IMR-90 (cell line): ENCODE measurements around the gene MYO10. TPM values are rescaled to one million over a fixed set of nuclear protein-coding genes. Genes with fewer than 3 reads are reported as not detected.

Experiments used
- ATAC-seq: fragments of 200-7000 bp; cut with Tn5 transposase; 2 replicates; pipeline ENCODE4 v1.9.1; 2020; ENCODE audit warnings: low read depth, mild to moderate bottlenecking, moderate library complexity
- BruUV-seq: library from RNA; stranded (reverse); fragments of 400-500 nt; replicated peaks from 2 replicates; lab custom pipeline; 2021; lab: Mats Ljungman, UMichigan
- CTCF ChIA-PET: fragments of 300-600 bp; formaldehyde crosslinking; extraction: SDS; loops from one replicate; lab custom pipeline; 2021; ENCODE audit warnings: antibody characterized with exemption; lab: Yijun Ruan, JAX
- POLR2A ChIA-PET: fragments of 300-600 bp; sonication (Branson Sonifier 250); formaldehyde crosslinking; loops from one replicate; lab custom pipeline; 2022; ENCODE audit warnings: antibody characterized with exemption; ENCODE audit not compliant: unreplicated experiment; lab: Charles Lee
- DNase-seq: peaks from one replicate; pipeline ENCODE4 v3.0.0; 2013
- H2AFZ ChIP-seq: replicated peaks from 2 replicates; pipeline ENCODE3; 2013; ENCODE audit warnings: low read length, mild to moderate bottlenecking; ENCODE audit not compliant: poor library complexity
- H2AK5ac ChIP-seq: 2 replicates; pipeline ENCODE4 v1.6.1; 2013; ENCODE audit warnings: low read depth, low read length, inconsistent platforms
- H2AK9ac ChIP-seq: replicated peaks from 2 replicates; pipeline ENCODE3; 2013; ENCODE audit warnings: mild to moderate bottlenecking, low read depth, low read length, moderate library complexity; ENCODE audit not compliant: poor library complexity
- H2BK120ac ChIP-seq: 2 replicates; pipeline ENCODE4 v1.6.1; 2013; ENCODE audit warnings: low read depth, low read length, inconsistent platforms
- H2BK15ac ChIP-seq: 3 replicates; pipeline ENCODE4 v1.6.1; 2013; ENCODE audit warnings: low read depth, low read length, inconsistent platforms
- H2BK20ac ChIP-seq: 2 replicates; pipeline ENCODE4 v1.6.1; 2013; ENCODE audit warnings: low read depth, mild to moderate bottlenecking, inconsistent platforms, low read length, moderate library complexity
- H2BK5ac ChIP-seq: 2 replicates; pipeline ENCODE4 v1.6.1; 2013; ENCODE audit warnings: mild to moderate bottlenecking, low read depth, low read length, inconsistent platforms; ENCODE audit not compliant: poor library complexity, severe bottlenecking
- H3K14ac ChIP-seq: replicated peaks from 2 replicates; pipeline ENCODE4 v1.6.1; 2013; ENCODE audit warnings: low read depth, low read length, inconsistent platforms
- H3K18ac ChIP-seq: 2 replicates; pipeline ENCODE4 v1.6.1; 2013; ENCODE audit warnings: low read depth, low read length, control low read depth
- H3K23ac ChIP-seq: 2 replicates; pipeline ENCODE4 v1.6.1; 2013; ENCODE audit warnings: low read depth, low read length, inconsistent platforms
- H3K27ac ChIP-seq: 2 replicates; pipeline ENCODE4 v1.5.1; 2013; ENCODE audit warnings: mild to moderate bottlenecking, control low read depth, low read length; ENCODE audit not compliant: insufficient read depth
- H3K27me3 ChIP-seq: 2 replicates; pipeline ENCODE4 v1.6.1; 2013; ENCODE audit warnings: low read length; ENCODE audit not compliant: control insufficient read depth, insufficient read depth
- H3K36me3 ChIP-seq: 2 replicates; pipeline ENCODE4 v1.6.1; 2013; ENCODE audit warnings: low read length, mixed read lengths; ENCODE audit not compliant: control insufficient read depth, insufficient read depth
- H3K4ac ChIP-seq: 2 replicates; pipeline ENCODE4 v1.6.1; 2013; ENCODE audit warnings: low read depth, low read length, inconsistent platforms
- H3K4me1 ChIP-seq: 2 replicates; pipeline ENCODE4 v1.6.1; 2013; ENCODE audit warnings: low read length, mixed read lengths; ENCODE audit not compliant: control insufficient read depth, insufficient read depth
- H3K4me2 ChIP-seq: 2 replicates; pipeline ENCODE4 v1.6.1; 2013; ENCODE audit warnings: low read depth, mild to moderate bottlenecking, control low read depth, low read length, moderate library complexity
- H3K4me3 ChIP-seq: 2 replicates; pipeline ENCODE4 v1.5.1; 2013; ENCODE audit warnings: low read depth, mild to moderate bottlenecking, control low read depth, low read length, moderate library complexity; ENCODE audit not compliant: insufficient read depth
- H3K56ac ChIP-seq: 2 replicates; pipeline ENCODE4 v1.6.1; 2013; ENCODE audit warnings: low read length, inconsistent platforms; ENCODE audit not compliant: insufficient read depth; ENCODE audit errors: extremely low read depth
- H3K79me1 ChIP-seq, 2 experiments: 2 replicates each; pipeline ENCODE4 v1.6.1; 2013; ENCODE audit warnings: low read length in 2 of 2, inconsistent platforms in 1 of 2, low read depth in 1 of 2
- H3K9ac ChIP-seq: 2 replicates; pipeline ENCODE4 v1.6.1; 2013; ENCODE audit warnings: low read depth, low read length, control low read depth
- H3K9me1 ChIP-seq: 2 replicates; pipeline ENCODE4 v1.6.1; 2013; ENCODE audit warnings: low read length, inconsistent platforms; ENCODE audit not compliant: insufficient read depth
- H3K9me3 ChIP-seq: 2 replicates; pipeline ENCODE4 v1.6.1; 2013; ENCODE audit warnings: low read length; ENCODE audit not compliant: control insufficient read depth, insufficient read depth
- H4K20me1 ChIP-seq: 2 replicates; pipeline ENCODE4 v1.6.1; 2013; ENCODE audit warnings: low read length, inconsistent platforms; ENCODE audit not compliant: insufficient read depth
- H4K5ac ChIP-seq: 2 replicates; pipeline ENCODE4 v1.6.1; 2013; ENCODE audit warnings: mild to moderate bottlenecking, low read depth, low read length, control low read depth
- H4K8ac ChIP-seq, 2 experiments: 2 replicates each; pipeline ENCODE4 v1.6.1; 2013; ENCODE audit warnings: low read depth in 2 of 2, low read length in 2 of 2, control low read depth in 1 of 2, inconsistent platforms in 1 of 2
- H4K91ac ChIP-seq: 2 replicates; pipeline ENCODE4 v1.6.1; 2013; ENCODE audit warnings: low read depth, low read length, inconsistent platforms; ENCODE audit not compliant: insufficient read depth
- BHLHE40 ChIP-seq: fragments of 150-350 bp; IDR thresholded peaks from 2 replicates; pipeline ENCODE4 v1.6.1; 2016; ENCODE audit warnings: mild to moderate bottlenecking, low read depth, low read length
- CEBPB ChIP-seq: IDR thresholded peaks from 2 replicates; pipeline ENCODE4 v1.6.1; 2012; ENCODE audit warnings: low read depth, low read length, improper control_type of control experiment
- ELK1 ChIP-seq: fragments of 150-350 bp; IDR thresholded peaks from 2 replicates; pipeline ENCODE4 v1.6.1; 2016; ENCODE audit warnings: low read depth, mild to moderate bottlenecking, low read length, moderate library complexity, borderline replicate concordance
- MAFK ChIP-seq: IDR thresholded peaks from 2 replicates; pipeline ENCODE4 v1.6.1; 2012; ENCODE audit warnings: low read depth, low read length, improper control_type of control experiment
- MAZ ChIP-seq: IDR thresholded peaks from 2 replicates; pipeline ENCODE4 v1.6.1; 2012; ENCODE audit warnings: low read depth, mild to moderate bottlenecking, low read length, improper control_type of control experiment, moderate library complexity, borderline replicate concordance
- MXI1 ChIP-seq: IDR thresholded peaks from 2 replicates; pipeline ENCODE4 v1.6.1; 2012; ENCODE audit warnings: low read depth, mild to moderate bottlenecking, low read length, moderate library complexity, borderline replicate concordance
- NFE2L2 ChIP-seq: fragments of 150-350 bp; IDR thresholded peaks from 2 replicates; pipeline ENCODE4 v1.6.1; 2016; ENCODE audit warnings: low read depth, mild to moderate bottlenecking, low read length
- POLR2A ChIP-seq: IDR thresholded peaks from 2 replicates; pipeline ENCODE4 v1.6.1; 2012; ENCODE audit warnings: mild to moderate bottlenecking, low read depth, low read length
- RAD21 ChIP-seq: IDR thresholded peaks from 2 replicates; pipeline ENCODE4 v1.6.1; 2012; ENCODE audit warnings: low read length, improper control_type of control experiment
- RCOR1 ChIP-seq: IDR thresholded peaks from 2 replicates; pipeline ENCODE4 v1.6.1; 2012; ENCODE audit warnings: mild to moderate bottlenecking, low read length, improper control_type of control experiment; ENCODE audit not compliant: insufficient replicate concordance
- RFX5 ChIP-seq: IDR thresholded peaks from 2 replicates; pipeline ENCODE4 v1.8.0; 2012; ENCODE audit warnings: low read depth, mild to moderate bottlenecking, low read length, moderate library complexity
- SMC3 ChIP-seq: fragments of 150-350 bp; IDR thresholded peaks from 2 replicates; pipeline ENCODE4 v1.6.1; 2016; ENCODE audit warnings: low read depth, mild to moderate bottlenecking, antibody characterized with exemption, low read length, moderate library complexity
- WGBS, 2 experiments: methylation state at CpG; one replicate each; pipeline versions ENCODE4 v1.1.5 to v1.1.7; 2013; ENCODE audit warnings: missing lambda C conversion rate in 2 of 2; ENCODE audit not compliant: insufficient read length in 1 of 2; ENCODE audit errors: extremely low coverage in 2 of 2; 5-methylcytosine and 5-hydroxymethylcytosine counted together
- dilution Hi-C: fragments of 300-500 bp; cut with HindIII; formaldehyde crosslinking; loops from one replicate; pipeline ENCODE4 v1.14.3; 2018; ENCODE audit warnings: low sequenced_read_pairs; ENCODE audit not compliant: unreplicated experiment
- in situ Hi-C: fragments of 300-500 bp; cut with MboI; formaldehyde crosslinking; loops from 3 replicates; pipeline ENCODE4 v1.14.3; 2019; ENCODE audit warnings: low sequenced_read_pairs, inconsistent platforms, mixed read lengths
- intact Hi-C: fragments of 100-400 bp; cut with micrococcal nuclease; formaldehyde crosslinking; loops from 2 replicates; pipeline ENCODE4 v1.10.0; 2022
- polyA plus RNA-seq, 3 experiments: library from polyadenylated mRNA; depleted of rRNA; stranded (reverse); fragments of >200 nt; gene quantifications; 2 replicates each; pipeline ENCODE4 v1.2.3, GENCODE V29; 2012; ENCODE audit warnings: low replicate concordance in 1 of 3
- total RNA-seq: library from RNA; depleted of rRNA; stranded (reverse); fragments of >200 nt; gene quantifications from 2 replicates; pipeline ENCODE4 v1.2.3, GENCODE V29; 2012
- TF ChIP-seq, protein P1 (sequence below): conservative IDR thresholded peaks from 2 replicates; pipeline ENCODE4 v1.5.1; 2012; ENCODE audit warnings: mild to moderate bottlenecking, low read depth, low read length, improper control_type of control experiment

The MYO10 gene
- total and polyA plus RNA-seq, 2 of the 4 experiments (the other 2 are of a cell fraction): 39.9 to 115 TPM

DNA sequence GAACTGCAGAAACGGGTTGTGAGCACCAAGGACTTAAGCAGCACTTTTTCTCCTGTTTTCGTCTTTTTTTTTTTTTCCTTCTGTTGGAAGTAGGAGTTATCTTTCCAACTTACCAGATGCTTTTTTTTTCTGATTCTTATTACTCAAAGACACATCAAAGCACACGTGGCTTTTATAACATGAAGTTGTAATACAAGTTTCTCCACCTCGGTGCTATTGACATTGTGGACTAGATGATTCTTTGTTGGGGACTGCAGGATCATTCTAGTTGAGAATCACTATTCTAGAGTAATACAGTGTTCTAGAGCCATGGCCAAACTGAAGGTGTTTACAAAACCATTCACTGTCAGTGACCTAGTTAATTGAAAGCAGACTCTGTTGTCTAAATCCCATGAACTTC, 51.5 kb downstream of the MYO10 start:
- no peak overlapping the region for H3K27ac ChIP-seq
- in situ Hi-C loops: no loop called here
- H3K4me2 ChIP-seq: no peak overlapping the region
- H3K36me3 ChIP-seq: no peaks in the 10 kb centered on the region
- no peak overlapping the region for H2BK5ac ChIP-seq
- H2AK9ac ChIP-seq: no peak overlapping the region
- no peak overlapping the region for H3K4ac ChIP-seq
- no peak overlapping the region for H2BK120ac ChIP-seq
- H2BK20ac ChIP-seq: no peak overlapping the region
- H3K14ac ChIP-seq: no peak overlapping the region
- no peak overlapping the region for H3K4me3 ChIP-seq
- no TSS peak for BruUV-seq
- no peak overlapping the region for H4K8ac ChIP-seq
- ChIA-PET CTCF (no interaction called here), POLR2A (no interaction called here)
- peaks cover 32% of the 10 kb centered on the region for H3K9me1 ChIP-seq
- no peak overlapping the region for H3K9ac ChIP-seq
- TF ChIP-seq BHLHE40: no peak
- TF ChIP-seq, protein P1, sequence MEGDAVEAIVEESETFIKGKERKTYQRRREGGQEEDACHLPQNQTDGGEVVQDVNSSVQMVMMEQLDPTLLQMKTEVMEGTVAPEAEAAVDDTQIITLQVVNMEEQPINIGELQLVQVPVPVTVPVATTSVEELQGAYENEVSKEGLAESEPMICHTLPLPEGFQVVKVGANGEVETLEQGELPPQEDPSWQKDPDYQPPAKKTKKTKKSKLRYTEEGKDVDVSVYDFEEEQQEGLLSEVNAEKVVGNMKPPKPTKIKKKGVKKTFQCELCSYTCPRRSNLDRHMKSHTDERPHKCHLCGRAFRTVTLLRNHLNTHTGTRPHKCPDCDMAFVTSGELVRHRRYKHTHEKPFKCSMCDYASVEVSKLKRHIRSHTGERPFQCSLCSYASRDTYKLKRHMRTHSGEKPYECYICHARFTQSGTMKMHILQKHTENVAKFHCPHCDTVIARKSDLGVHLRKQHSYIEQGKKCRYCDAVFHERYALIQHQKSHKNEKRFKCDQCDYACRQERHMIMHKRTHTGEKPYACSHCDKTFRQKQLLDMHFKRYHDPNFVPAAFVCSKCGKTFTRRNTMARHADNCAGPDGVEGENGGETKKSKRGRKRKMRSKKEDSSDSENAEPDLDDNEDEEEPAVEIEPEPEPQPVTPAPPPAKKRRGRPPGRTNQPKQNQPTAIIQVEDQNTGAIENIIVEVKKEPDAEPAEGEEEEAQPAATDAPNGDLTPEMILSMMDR: no peak
- TF ChIP-seq ELK1: no peak
- no peak for TF ChIP-seq CEBPB
- no peak for TF ChIP-seq MAFK
- no peak for TF ChIP-seq MAZ
- no peak for TF ChIP-seq NFE2L2
- TF ChIP-seq RAD21: no peak
- no peak for TF ChIP-seq RFX5
- no peak for TF ChIP-seq RCOR1
- no peak for TF ChIP-seq POLR2A
- no peak for TF ChIP-seq SMC3
- no peak for TF ChIP-seq MXI1
- H3K56ac ChIP-seq: no peak overlapping the region
- DNase-seq: no peak
- peaks cover 0 to 81% of the 10 kb centered on the region in 2 experiments; a peak in 2 of 4 replicates for H3K79me1 ChIP-seq
- no peaks in the 10 kb centered on the region for H3K9me3 ChIP-seq
- H4K5ac ChIP-seq: no peak overlapping the region
- dilution Hi-C loops: no loop called here
- no peak overlapping the region for H2BK15ac ChIP-seq
- no peak overlapping the region for H2AK5ac ChIP-seq
- no peak for ATAC-seq
- intact Hi-C loops: no loop called here
- no peak overlapping the region for H2AFZ ChIP-seq
- no peak overlapping the region for H4K91ac ChIP-seq
- peaks cover 36% of the 10 kb centered on the region for H3K4me1 ChIP-seq
- no CpG with 5 or more reads among the region's 4 CpGs for WGBS, 2 experiments
- peaks cover 97% of the 10 kb centered on the region for H4K20me1 ChIP-seq
- no peak overlapping the region for H3K18ac ChIP-seq
- no peak overlapping the region for H3K23ac ChIP-seq
- no peaks in the 10 kb centered on the region for H3K27me3 ChIP-seq
